SK-N-SH (cell line): ENCODE data around the gene ZNF397.

Source experiments
- CHD2 ChIP-seq: fragments of 150-350 bp; IDR thresholded peaks from 2 replicates; pipeline ENCODE4 v1.6.1; 2018; ENCODE audit warnings: low read length; ENCODE audit not compliant: partially characterized antibody
- EP300 ChIP-seq, 2 experiments: IDR thresholded peaks; 2 replicates each; pipeline versions ENCODE4 v1.4.0 to v1.6.1; 2012; ENCODE audit warnings: borderline replicate concordance in 1 of 2, low read depth in 1 of 2, low read length in 1 of 2
- EZH2phosphoT487 ChIP-seq: fragments of 200-600 bp; sonication (generic); IDR thresholded peaks from 2 replicates; pipeline ENCODE4 v1.6.1; 2017; ENCODE audit warnings: low read depth, mixed run types, mild to moderate bottlenecking, antibody characterized with exemption, moderate library complexity, borderline replicate concordance
- FOXJ3 ChIP-seq: sonication (generic); formaldehyde crosslinking; IDR thresholded peaks from 2 replicates; pipeline ENCODE4 v1.5.1; 2020; ENCODE audit warnings: mild to moderate bottlenecking, missing genetic modification reagents
- SMC3 ChIP-seq: IDR thresholded peaks from 2 replicates; pipeline ENCODE4 v1.6.1; 2012; ENCODE audit warnings: low read depth, low read length, improper control_type of control experiment
- TAF1 ChIP-seq: IDR thresholded peaks from 2 replicates; pipeline ENCODE4 v1.6.1; 2012; ENCODE audit warnings: low read depth, mild to moderate bottlenecking, low read length, moderate library complexity, borderline replicate concordance
- YY1 ChIP-seq: IDR thresholded peaks from 2 replicates; pipeline ENCODE4 v1.4.0; 2012; ENCODE audit warnings: low read depth, mild to moderate bottlenecking
- TF ChIP-seq, protein P1 (sequence below): fragments of 200-600 bp; sonication (generic); IDR thresholded peaks from 2 replicates; pipeline ENCODE4 v1.6.1; 2017; ENCODE audit warnings: antibody characterized with exemption, mild to moderate bottlenecking, moderate library complexity
- TF ChIP-seq, protein P2 (sequence below): fragments of 150-350 bp; IDR thresholded peaks from 2 replicates; pipeline ENCODE4 v1.6.1; 2017; ENCODE audit warnings: antibody characterized with exemption, low read length, low read depth, borderline replicate concordance

DNA sequence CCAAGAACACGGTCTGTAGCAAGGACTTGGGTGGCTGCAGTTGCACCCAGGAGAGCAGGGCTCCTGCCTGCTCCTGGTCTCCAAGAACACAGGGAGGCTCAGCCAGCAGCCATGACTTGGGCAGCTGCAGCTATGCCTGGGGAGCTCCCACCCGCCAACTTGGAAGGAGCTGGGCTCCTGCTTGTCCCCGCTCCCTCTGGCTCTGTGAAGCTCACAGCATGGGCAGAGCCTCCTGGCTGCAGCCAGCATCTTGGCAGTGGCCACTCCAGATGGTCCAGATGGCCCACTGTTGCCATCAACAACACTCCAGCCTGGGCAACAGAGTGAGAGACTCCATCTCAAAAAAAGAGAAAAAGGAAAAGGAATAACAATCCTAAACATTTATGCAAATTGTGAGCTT, 44.0 kb downstream of the ZNF397 start:
- TF ChIP-seq FOXJ3 (CRISPR knock-in tag) (no peak), YY1 (no peak), EZH2phosphoT487 (no peak), TAF1 (no peak), SMC3 (no peak), EP300 (IDR thresholded peaks at IDR 0.05; ENCODE audit: borderline replicate concordance in 1 of 2, low read depth in 1 of 2, low read length in 1 of 2) (no peak), CHD2 (no peak)
- TF ChIP-seq, protein P1, sequence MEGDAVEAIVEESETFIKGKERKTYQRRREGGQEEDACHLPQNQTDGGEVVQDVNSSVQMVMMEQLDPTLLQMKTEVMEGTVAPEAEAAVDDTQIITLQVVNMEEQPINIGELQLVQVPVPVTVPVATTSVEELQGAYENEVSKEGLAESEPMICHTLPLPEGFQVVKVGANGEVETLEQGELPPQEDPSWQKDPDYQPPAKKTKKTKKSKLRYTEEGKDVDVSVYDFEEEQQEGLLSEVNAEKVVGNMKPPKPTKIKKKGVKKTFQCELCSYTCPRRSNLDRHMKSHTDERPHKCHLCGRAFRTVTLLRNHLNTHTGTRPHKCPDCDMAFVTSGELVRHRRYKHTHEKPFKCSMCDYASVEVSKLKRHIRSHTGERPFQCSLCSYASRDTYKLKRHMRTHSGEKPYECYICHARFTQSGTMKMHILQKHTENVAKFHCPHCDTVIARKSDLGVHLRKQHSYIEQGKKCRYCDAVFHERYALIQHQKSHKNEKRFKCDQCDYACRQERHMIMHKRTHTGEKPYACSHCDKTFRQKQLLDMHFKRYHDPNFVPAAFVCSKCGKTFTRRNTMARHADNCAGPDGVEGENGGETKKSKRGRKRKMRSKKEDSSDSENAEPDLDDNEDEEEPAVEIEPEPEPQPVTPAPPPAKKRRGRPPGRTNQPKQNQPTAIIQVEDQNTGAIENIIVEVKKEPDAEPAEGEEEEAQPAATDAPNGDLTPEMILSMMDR: no peak
- TF ChIP-seq, protein P2, sequence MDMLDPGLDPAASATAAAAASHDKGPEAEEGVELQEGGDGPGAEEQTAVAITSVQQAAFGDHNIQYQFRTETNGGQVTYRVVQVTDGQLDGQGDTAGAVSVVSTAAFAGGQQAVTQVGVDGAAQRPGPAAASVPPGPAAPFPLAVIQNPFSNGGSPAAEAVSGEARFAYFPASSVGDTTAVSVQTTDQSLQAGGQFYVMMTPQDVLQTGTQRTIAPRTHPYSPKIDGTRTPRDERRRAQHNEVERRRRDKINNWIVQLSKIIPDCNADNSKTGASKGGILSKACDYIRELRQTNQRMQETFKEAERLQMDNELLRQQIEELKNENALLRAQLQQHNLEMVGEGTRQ: no peak
